DOHH2 (cell line): ENCODE data around the gene SYNE3.

ENCODE experiments used
- H3F3A ChIP-seq: fragments of 200-600 bp; sonication (generic), shearing (Covaris generic); 2 replicates; pipeline ENCODE4 v1.6.0; 2016; ENCODE audit warnings: antibody characterized with exemption, mild to moderate bottlenecking; ENCODE audit not compliant: control insufficient read depth, insufficient read depth
- H3K27ac ChIP-seq: fragments of 200-600 bp; sonication (generic); 2 replicates; pipeline ENCODE4 v1.5.1; 2014; ENCODE audit warnings: low read depth, mild to moderate bottlenecking, low read length, moderate library complexity
- H3K27me3 ChIP-seq: fragments of 200-600 bp; sonication (generic); 2 replicates; pipeline ENCODE4 v1.6.1; 2014; ENCODE audit warnings: mild to moderate bottlenecking, low read length, mixed read lengths; ENCODE audit not compliant: control insufficient read depth
- H3K36me3 ChIP-seq: fragments of 200-600 bp; sonication (generic); 2 replicates; pipeline ENCODE4 v1.6.1; 2014; ENCODE audit warnings: mild to moderate bottlenecking, low read length, moderate library complexity, mixed read lengths; ENCODE audit not compliant: control insufficient read depth
- H3K4me1 ChIP-seq: fragments of 200-600 bp; sonication (generic); 2 replicates; pipeline ENCODE4 v1.6.1; 2014; ENCODE audit warnings: mild to moderate bottlenecking, low read length, mixed read lengths; ENCODE audit not compliant: control insufficient read depth
- H3K4me2 ChIP-seq: fragments of 200-600 bp; sonication (generic); 2 replicates; pipeline ENCODE4 v1.6.0; 2014; ENCODE audit warnings: mild to moderate bottlenecking, low read length, moderate library complexity
- H3K4me3 ChIP-seq: fragments of 200-600 bp; sonication (generic); 2 replicates; pipeline ENCODE4 v1.5.1; 2014; ENCODE audit warnings: mild to moderate bottlenecking, low read length, mixed read lengths
- H3K79me2 ChIP-seq: fragments of 200-600 bp; sonication (generic); 2 replicates; pipeline ENCODE4 v1.6.1; 2014; ENCODE audit warnings: mild to moderate bottlenecking, low read length, mixed read lengths; ENCODE audit not compliant: control insufficient read depth
- H3K9me2 ChIP-seq: fragments of 200-600 bp; sonication (generic); replicated peaks from 2 replicates; pipeline ENCODE4 v1.6.1; 2014; ENCODE audit warnings: mild to moderate bottlenecking, low read length, mixed read lengths; ENCODE audit not compliant: control insufficient read depth
- H3K9me3 ChIP-seq: fragments of 200-600 bp; sonication (generic); 2 replicates; pipeline ENCODE4 v1.6.1; 2014; ENCODE audit warnings: antibody characterized with exemption, low read length, mixed read lengths; ENCODE audit not compliant: control insufficient read depth, insufficient read depth
- H4K20me1 ChIP-seq: fragments of 200-600 bp; sonication (generic); 2 replicates; pipeline ENCODE4 v1.6.0; 2014; ENCODE audit warnings: low read depth, mild to moderate bottlenecking, antibody characterized with exemption, low read length, moderate library complexity; ENCODE audit not compliant: control insufficient read depth, insufficient read depth
- CTCF ChIP-seq: fragments of 200-600 bp; sonication (generic); IDR thresholded peaks from one replicate; pipeline ENCODE4 v1.5.1; 2014; ENCODE audit warnings: antibody characterized with exemption, mild to moderate bottlenecking, low read depth, low read length; ENCODE audit not compliant: poor library complexity, severe bottlenecking
- EZH2phosphoT487 ChIP-seq: fragments of 200-600 bp; sonication (generic); IDR thresholded peaks from 2 replicates; pipeline ENCODE4 v1.6.1; 2017; ENCODE audit warnings: borderline replicate concordance, mild to moderate bottlenecking, antibody characterized with exemption, low read length, moderate library complexity, mixed read lengths

SYNE3 gene

GRCh38 chr14:95496111-95496681 lies 20.3 kb downstream of the SYNE3 start:
- Histone ChIP-seq H3K4me1 (peaks cover 40% of the 10 kb centered on the region), H3K4me3 (peak overlapping the region; percentile 35), H3K79me2 (no peaks in the 10 kb centered on the region), H3F3A (peaks cover 4% of the 10 kb centered on the region; the same call in 1 of the 2 replicates), H3K36me3 (no peaks in the 10 kb centered on the region), H3K27ac (no peak overlapping the region), H3K4me2 (peak overlapping the region; percentile 54), H3K9me3 (no peaks in the 10 kb centered on the region), H3K27me3 (no peaks in the 10 kb centered on the region), H3K9me2 (no peaks in the 10 kb centered on the region), H4K20me1 (no peaks in the 10 kb centered on the region)
- no peak for TF ChIP-seq CTCF
- TF ChIP-seq EZH2phosphoT487, result no peak

GRCh38 chr14:95495538-95496025 lies 20.9 kb downstream of the SYNE3 start:
- Histone ChIP-seq H3K4me2 (peak overlapping the region; percentile 54), H3K27me3 (no peaks in the 10 kb centered on the region), H3K27ac (no peak overlapping the region), H3F3A (peaks cover 4% of the 10 kb centered on the region; the same call in 1 of the 2 replicates), H3K4me3 (peak overlapping the region; percentile 35), H3K36me3 (no peaks in the 10 kb centered on the region), H3K79me2 (no peaks in the 10 kb centered on the region), H3K9me2 (no peaks in the 10 kb centered on the region), H4K20me1 (no peaks in the 10 kb centered on the region), H3K9me3 (no peaks in the 10 kb centered on the region), H3K4me1 (peaks cover 40% of the 10 kb centered on the region)
- TF ChIP-seq EZH2phosphoT487, result no peak
- TF ChIP-seq CTCF, result no peak

DNA sequence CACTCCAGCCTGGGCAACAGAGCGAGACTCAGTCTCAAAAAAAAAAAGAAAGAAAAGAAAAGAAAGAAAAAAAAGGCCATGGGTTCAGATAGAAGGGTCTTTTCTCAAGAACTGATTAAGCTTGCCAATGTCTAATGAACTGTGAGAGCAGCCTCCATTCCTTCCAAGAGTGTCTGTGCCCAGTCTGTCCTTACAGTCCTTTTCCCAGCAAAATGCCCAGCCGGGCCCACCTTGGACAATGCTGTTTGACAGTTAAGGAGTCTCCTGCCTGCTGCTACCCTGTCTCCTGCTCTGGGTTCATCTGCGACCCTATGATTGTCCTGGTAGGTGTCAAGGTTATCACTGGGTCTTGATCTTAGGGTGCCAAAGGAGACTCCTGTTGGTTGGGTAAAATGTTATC lies 21.4 kb downstream of the SYNE3 start:
- Histone ChIP-seq H4K20me1 (no peaks in the 10 kb centered on the region), H3K27ac (no peak overlapping the region), H3K9me3 (no peaks in the 10 kb centered on the region), H3K4me1 (peaks cover 40% of the 10 kb centered on the region), H3K27me3 (no peaks in the 10 kb centered on the region), H3F3A (peaks cover 4% of the 10 kb centered on the region; the same call in 1 of the 2 replicates), H3K4me2 (peak overlapping the region; percentile 54), H3K9me2 (no peaks in the 10 kb centered on the region), H3K4me3 (peak overlapping the region; percentile 35), H3K36me3 (no peaks in the 10 kb centered on the region), H3K79me2 (no peaks in the 10 kb centered on the region)
- TF ChIP-seq CTCF (no peak), EZH2phosphoT487 (no peak)
